ENCODE data around the gene SACM1L.
A peak's percentile ranks its signal among the peaks of the same experiment; 100 is the strongest.

SACM1L gene

DNA sequence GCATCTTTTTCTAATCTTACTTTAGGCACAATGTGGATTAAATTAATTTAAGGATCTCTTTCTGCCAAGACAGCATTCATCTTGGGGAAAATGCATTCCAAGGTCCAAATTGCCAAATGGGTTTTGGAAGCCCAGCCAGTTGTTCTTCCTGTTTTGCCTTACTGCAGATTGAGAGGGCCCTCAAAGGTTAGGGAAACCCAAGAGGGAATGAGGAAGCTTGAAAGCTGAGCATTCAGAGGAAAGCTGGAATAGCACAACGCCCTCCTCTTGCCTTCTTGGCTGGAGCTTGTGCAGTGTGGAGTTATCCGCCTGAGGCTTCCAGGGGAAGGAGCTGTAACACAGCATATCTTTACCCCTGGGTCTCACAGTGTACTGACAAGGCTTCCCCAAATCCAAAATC lies 18.2 kb upstream of the SACM1L start:
- DNase-seq (ENCODE audit: low read depth), result no peak
- H3K4me3 ChIP-seq (ENCODE audit: low read depth, low read length), result no peak overlapping the region
- TF ChIP-seq MYC (IDR thresholded peaks at IDR 0.05; ENCODE audit: low read depth, low read length) (no peak), POLR2A (IDR thresholded peaks at IDR 0.05; ENCODE audit: extremely low read depth, insufficient read length) (no peak)
- TF ChIP-seq, protein P1, sequence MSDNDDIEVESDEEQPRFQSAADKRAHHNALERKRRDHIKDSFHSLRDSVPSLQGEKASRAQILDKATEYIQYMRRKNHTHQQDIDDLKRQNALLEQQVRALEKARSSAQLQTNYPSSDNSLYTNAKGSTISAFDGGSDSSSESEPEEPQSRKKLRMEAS (IDR thresholded peaks at IDR 0.05; ENCODE audit: low read depth, low read length), result no peak
- TF ChIP-seq, protein P2, sequence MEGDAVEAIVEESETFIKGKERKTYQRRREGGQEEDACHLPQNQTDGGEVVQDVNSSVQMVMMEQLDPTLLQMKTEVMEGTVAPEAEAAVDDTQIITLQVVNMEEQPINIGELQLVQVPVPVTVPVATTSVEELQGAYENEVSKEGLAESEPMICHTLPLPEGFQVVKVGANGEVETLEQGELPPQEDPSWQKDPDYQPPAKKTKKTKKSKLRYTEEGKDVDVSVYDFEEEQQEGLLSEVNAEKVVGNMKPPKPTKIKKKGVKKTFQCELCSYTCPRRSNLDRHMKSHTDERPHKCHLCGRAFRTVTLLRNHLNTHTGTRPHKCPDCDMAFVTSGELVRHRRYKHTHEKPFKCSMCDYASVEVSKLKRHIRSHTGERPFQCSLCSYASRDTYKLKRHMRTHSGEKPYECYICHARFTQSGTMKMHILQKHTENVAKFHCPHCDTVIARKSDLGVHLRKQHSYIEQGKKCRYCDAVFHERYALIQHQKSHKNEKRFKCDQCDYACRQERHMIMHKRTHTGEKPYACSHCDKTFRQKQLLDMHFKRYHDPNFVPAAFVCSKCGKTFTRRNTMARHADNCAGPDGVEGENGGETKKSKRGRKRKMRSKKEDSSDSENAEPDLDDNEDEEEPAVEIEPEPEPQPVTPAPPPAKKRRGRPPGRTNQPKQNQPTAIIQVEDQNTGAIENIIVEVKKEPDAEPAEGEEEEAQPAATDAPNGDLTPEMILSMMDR (IDR thresholded peaks at IDR 0.05; ENCODE audit: low read depth, low read length), result no peak

DNA sequence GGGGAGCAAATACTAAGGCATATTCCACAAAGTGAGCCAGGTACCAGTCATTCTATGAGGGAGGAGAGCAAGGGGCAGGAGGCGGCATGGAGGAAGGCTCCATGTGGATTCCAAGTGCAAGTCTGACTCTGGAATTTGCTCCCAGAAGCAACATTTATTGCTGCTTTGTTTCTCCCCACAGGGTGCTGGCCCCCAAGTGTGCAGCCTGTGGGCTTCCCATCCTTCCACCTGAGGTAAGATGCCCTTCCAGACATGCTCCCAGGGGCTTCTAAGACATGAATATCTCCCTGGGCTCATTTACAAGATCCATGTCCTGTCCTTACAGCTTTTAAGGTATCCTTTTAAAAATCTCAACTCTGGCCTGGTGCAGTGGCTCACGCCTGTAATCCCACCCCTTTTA lies 15.9 kb upstream of the SACM1L start:
- no peak for DNase-seq (ENCODE audit: low read depth)
- TF ChIP-seq, protein P1 (IDR thresholded peaks at IDR 0.05; ENCODE audit: low read depth, low read length), result no peak
- TF ChIP-seq POLR2A (IDR thresholded peaks at IDR 0.05; ENCODE audit: extremely low read depth, insufficient read length), result no peak
- TF ChIP-seq MYC (IDR thresholded peaks at IDR 0.05; ENCODE audit: low read depth, low read length), result no peak
- TF ChIP-seq, protein P2 (IDR thresholded peaks at IDR 0.05; ENCODE audit: low read depth, low read length), result no peak

DNA sequence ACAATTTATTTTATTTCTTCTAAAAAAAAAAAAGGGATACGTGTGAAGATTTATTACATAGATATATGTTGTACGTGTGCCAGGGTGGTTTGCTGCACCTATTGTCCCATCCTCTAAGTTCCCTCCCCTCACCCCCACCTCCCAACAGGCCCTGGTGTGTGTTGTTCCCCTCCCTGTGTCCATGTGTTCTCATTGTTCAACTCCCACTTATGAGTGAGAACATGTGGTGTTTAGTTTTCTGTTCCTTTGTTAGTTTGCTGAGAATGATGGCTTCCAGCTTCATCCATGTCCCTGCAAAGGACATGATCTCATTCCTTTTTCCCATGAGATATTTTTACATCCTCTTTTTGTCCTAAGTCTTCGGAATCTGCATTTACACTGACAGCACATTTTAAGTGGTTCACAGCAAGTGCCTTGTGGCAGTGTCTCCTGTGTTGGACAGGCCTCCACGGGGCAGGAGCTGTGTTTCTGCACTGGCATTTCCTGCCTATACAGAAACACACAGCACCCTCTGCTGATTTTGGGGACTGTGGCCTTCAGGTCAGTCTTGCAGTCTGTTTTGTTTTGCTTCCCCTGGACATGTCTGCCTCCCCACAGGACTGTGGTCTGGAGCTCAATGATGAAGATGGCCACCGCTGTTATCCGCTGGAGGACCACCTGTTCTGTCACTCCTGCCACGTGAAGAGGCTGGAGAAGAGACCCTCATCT lies 12.7 kb upstream of the SACM1L start:
- TF ChIP-seq MYC (IDR thresholded peaks at IDR 0.05; ENCODE audit: low read depth, low read length), result peak; percentile 52; the same call in 1 of the 2 replicates
- TF ChIP-seq, protein P2 (IDR thresholded peaks at IDR 0.05; ENCODE audit: low read depth, low read length), result no peak
- peak overlapping the region; percentile 47 for H3K4me3 ChIP-seq (ENCODE audit: low read depth, low read length)
- DNase-seq (ENCODE audit: low read depth), result peak; percentile 83

More for the DNA sequence above, 15.9 kb upstream of the SACM1L start:
- H3K4me3 ChIP-seq (ENCODE audit: low read depth, low read length), result no peak overlapping the region

DNA sequence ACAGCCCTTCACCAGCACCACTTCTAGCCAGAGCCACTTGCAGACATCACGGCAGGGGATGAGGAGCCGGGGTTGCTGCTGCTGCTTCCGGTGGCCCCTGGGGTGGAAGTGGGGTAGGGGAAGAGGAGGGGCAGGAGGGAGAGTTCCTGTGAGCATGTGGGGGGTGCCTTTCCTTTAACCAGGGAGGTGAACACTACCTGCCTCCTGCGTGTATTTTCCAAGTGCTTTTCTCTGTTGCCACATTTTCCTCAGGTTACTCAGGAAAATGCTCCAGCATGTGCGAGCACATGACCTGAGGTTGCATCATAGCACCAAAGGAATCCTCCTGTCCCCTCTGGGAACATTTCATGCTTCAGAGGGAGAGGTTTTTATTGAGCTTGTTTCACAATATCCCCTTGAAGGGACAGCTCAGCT lies 12.2 kb upstream of the SACM1L start:
- H3K4me3 ChIP-seq (ENCODE audit: low read depth, low read length), result peak overlapping the region; percentile 47
- TF ChIP-seq, protein P2 (IDR thresholded peaks at IDR 0.05; ENCODE audit: low read depth, low read length), result no peak
- TF ChIP-seq, protein P1 (IDR thresholded peaks at IDR 0.05; ENCODE audit: low read depth, low read length), result peak; percentile 88
- TF ChIP-seq POLR2A (IDR thresholded peaks at IDR 0.05; ENCODE audit: extremely low read depth, insufficient read length) (peak; percentile 54), MYC (IDR thresholded peaks at IDR 0.05; ENCODE audit: low read depth, low read length) (peak; percentile 90)
- peak; percentile 92 for DNase-seq (ENCODE audit: low read depth)

DNA sequence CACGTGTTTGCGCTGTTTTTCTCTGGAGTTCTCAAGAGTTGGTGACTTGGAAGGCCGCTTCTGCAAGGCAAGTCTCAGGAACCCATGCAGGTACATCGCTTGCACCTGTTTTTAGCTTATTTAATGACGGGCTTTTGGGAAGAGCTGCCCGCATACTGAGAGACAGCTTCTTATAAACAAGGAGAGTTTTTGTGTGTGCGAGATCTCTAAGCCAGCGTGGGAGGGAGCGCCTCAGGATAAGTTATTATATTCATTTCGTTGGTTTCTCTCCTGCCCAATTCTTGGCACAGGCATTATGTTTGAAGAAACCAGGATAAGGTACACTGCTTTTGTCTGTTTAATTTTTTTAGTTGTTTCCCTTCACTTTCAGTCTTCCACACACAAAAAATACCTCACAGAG lies 11.4 kb upstream of the SACM1L start:
- TF ChIP-seq MYC (IDR thresholded peaks at IDR 0.05; ENCODE audit: low read depth, low read length), result no peak
- TF ChIP-seq, protein P2 (IDR thresholded peaks at IDR 0.05; ENCODE audit: low read depth, low read length), result no peak
- TF ChIP-seq POLR2A (IDR thresholded peaks at IDR 0.05; ENCODE audit: extremely low read depth, insufficient read length), result no peak
- TF ChIP-seq, protein P1 (IDR thresholded peaks at IDR 0.05; ENCODE audit: low read depth, low read length), result no peak
- H3K4me3 ChIP-seq (ENCODE audit: low read depth, low read length), result no peak overlapping the region
- DNase-seq (ENCODE audit: low read depth), result no peak

All from NB4 (cell line).